HCT116 (cell line): ENCODE measurements around the gene PPEF1. TPM values are rescaled to one million over a fixed set of nuclear protein-coding genes. Genes with fewer than 3 reads are reported as not detected.

Experiments used
- ATAC-seq: fragments of 200-7000 bp; cut with Tn5 transposase; 2 replicates; pipeline ENCODE4 v1.9.1; 2020; ENCODE audit warnings: mild to moderate bottlenecking, moderate library complexity
- BruUV-seq: library from RNA; stranded (reverse); fragments of 400-500 nt; replicated peaks from 2 replicates; lab custom pipeline; 2021; lab: Mats Ljungman, UMichigan
- CTCF ChIA-PET: fragments of 300-600 bp; sonication (Branson Sonifier 250); formaldehyde crosslinking; loops from one replicate; lab custom pipeline; 2021; ENCODE audit warnings: antibody characterized with exemption; lab: Charles Lee
- POLR2A ChIA-PET: fragments of 300-600, 350-600 bp; sonication (Branson Sonifier 250); formaldehyde crosslinking; loops from one replicate; lab custom pipeline; 2021; ENCODE audit warnings: antibody characterized with exemption; lab: Charles Lee
- RAD21 ChIA-PET, 2 experiments: fragments of 300-600 bp; sonication (Branson Sonifier 250); formaldehyde crosslinking; loops; one replicate each; lab custom pipeline; 2023; ENCODE audit warnings: low total read pairs in 2 of 2; ENCODE audit not compliant: uncharacterized antibody in 2 of 2, unreplicated experiment in 2 of 2, low non-redundant PET in 1 of 2; lab: Charles Lee
- DNase-seq: peaks from one replicate; pipeline ENCODE4 v3.0.0-alpha.2; 2010; ENCODE audit warnings: low read depth, low spot score
- H2AFZ ChIP-seq: fragments of 200-600 bp; shearing (Covaris generic), sonication (generic); 2 replicates; pipeline ENCODE4 v1.6.1; 2017; ENCODE audit warnings: low read depth, mixed run types, mixed read lengths, antibody characterized with exemption, low read length; ENCODE audit not compliant: poor library complexity, severe bottlenecking
- H3K27ac ChIP-seq: 2 replicates; pipeline ENCODE4 v1.5.1; 2012; ENCODE audit warnings: low read depth, low read length
- H3K27me3 ChIP-seq: fragments of 200-600 bp; sonication (generic); 2 replicates; pipeline ENCODE4 v1.6.1; 2016; ENCODE audit warnings: mixed run types, low read length, mixed read lengths; ENCODE audit not compliant: insufficient read depth
- H3K36me3 ChIP-seq, 2 experiments: fragments of 200-500 bp in 1 of 2; fragments of 200-600 bp in 1 of 2; sonication (Bioruptor generic) in 1 of 2; sonication (generic) in 1 of 2; 2 replicates each; pipeline versions ENCODE4 v1.5.1 to v1.6.1; 2014 to 2016; ENCODE audit warnings: low read length in 2 of 2, inconsistent platforms in 1 of 2, mixed read lengths in 1 of 2, mixed run types in 1 of 2; ENCODE audit not compliant: insufficient read depth in 2 of 2, control insufficient read depth in 1 of 2
- H3K4me1 ChIP-seq, 2 experiments: fragments of 200-600 bp in 1 of 2; sonication (generic) in 1 of 2; 2 replicates each; pipeline versions ENCODE4 v1.5.1 to v1.6.1; 2012 to 2017; ENCODE audit warnings: low read length in 2 of 2, inconsistent platforms in 1 of 2, mild to moderate bottlenecking in 1 of 2, mixed read lengths in 1 of 2, mixed run types in 1 of 2, moderate library complexity in 1 of 2; ENCODE audit not compliant: insufficient read depth in 2 of 2, control insufficient read depth in 1 of 2
- H3K4me2 ChIP-seq: fragments of 200-600 bp; sonication (generic); 2 replicates; pipeline ENCODE4 v1.6.1; 2017; ENCODE audit warnings: mixed run types, low read length, mixed read lengths
- H3K4me3 ChIP-seq, 2 experiments: fragments of 200-600 bp in 1 of 2; sonication (generic) in 1 of 2; replicated peaks in 1 of 2; 2 replicates each; pipeline ENCODE4 v1.5.1; 2011 to 2016; ENCODE audit warnings: low read length in 2 of 2, control low read depth in 1 of 2, low read depth in 1 of 2, mild to moderate bottlenecking in 1 of 2, mixed read lengths in 1 of 2, mixed run types in 1 of 2
- H3K79me2 ChIP-seq: fragments of 200-600 bp; sonication (generic); 2 replicates; pipeline ENCODE4 v1.6.1; 2017; ENCODE audit warnings: mild to moderate bottlenecking, mixed run types, low read length, moderate library complexity, mixed read lengths; ENCODE audit not compliant: insufficient read depth
- H3K9ac ChIP-seq: fragments of 200-600 bp; sonication (generic); 2 replicates; pipeline ENCODE4 v1.6.1; 2016; ENCODE audit warnings: low read length, mixed read lengths
- H3K9me2 ChIP-seq: fragments of 200-600 bp; sonication (generic), shearing (Covaris generic); 2 replicates; pipeline ENCODE4 v1.6.1; 2017; ENCODE audit warnings: mixed run types, mild to moderate bottlenecking, moderate library complexity; ENCODE audit not compliant: insufficient read depth
- H3K9me3 ChIP-seq, 2 experiments: fragments of 200-500 bp in 1 of 2; fragments of 200-600 bp in 1 of 2; sonication (Bioruptor generic) in 1 of 2; sonication (generic) in 1 of 2; 2 replicates each; pipeline ENCODE4 v1.6.1; 2014 to 2017; ENCODE audit warnings: low read length in 2 of 2, mixed read lengths in 2 of 2, inconsistent platforms in 1 of 2, low read depth in 1 of 2, mild to moderate bottlenecking in 1 of 2, mixed run types in 1 of 2, moderate library complexity in 1 of 2; ENCODE audit not compliant: control insufficient read depth in 1 of 2, insufficient read depth in 1 of 2
- H4K20me1 ChIP-seq: fragments of 200-600 bp; sonication (generic), shearing (Covaris generic); 2 replicates; pipeline ENCODE4 v1.6.1; 2017; ENCODE audit warnings: mixed run types, mild to moderate bottlenecking, moderate library complexity; ENCODE audit not compliant: insufficient read depth
- CBX3 ChIP-seq: IDR thresholded peaks from 2 replicates; pipeline ENCODE4 v1.6.1; 2012; ENCODE audit warnings: low read depth
- CEBPB ChIP-seq: IDR thresholded peaks from 2 replicates; pipeline ENCODE4 v1.6.1; 2012; ENCODE audit warnings: low read depth
- EGR1 ChIP-seq: IDR thresholded peaks from 2 replicates; pipeline ENCODE4 v1.6.1; 2012; ENCODE audit warnings: low read depth
- EZH2 ChIP-seq: fragments of 200-600 bp; sonication (generic); IDR thresholded peaks from 2 replicates; pipeline ENCODE4 v1.6.1; 2017; ENCODE audit warnings: antibody characterized with exemption, mixed run types
- EZH2phosphoT487 ChIP-seq: fragments of 200-600 bp; IDR thresholded peaks from 2 replicates; pipeline ENCODE4 v1.6.1; 2018; ENCODE audit warnings: antibody characterized with exemption, borderline replicate concordance
- FOSL1 ChIP-seq: IDR thresholded peaks from 2 replicates; pipeline ENCODE4 v1.6.1; 2012; ENCODE audit warnings: low read depth
- JUND ChIP-seq: IDR thresholded peaks from 2 replicates; pipeline ENCODE4 v1.6.1; 2012
- POLR2A ChIP-seq: IDR thresholded peaks from 2 replicates; pipeline ENCODE4 v1.7.0; 2011; ENCODE audit warnings: borderline replicate concordance; ENCODE audit not compliant: insufficient read depth, insufficient read length; ENCODE audit errors: extremely low read depth
- POLR2AphosphoS5 ChIP-seq: IDR thresholded peaks from 2 replicates; pipeline ENCODE4 v1.6.1; 2011; ENCODE audit warnings: mild to moderate bottlenecking, low read depth, low read length, moderate library complexity
- SIN3A ChIP-seq: IDR thresholded peaks from 2 replicates; pipeline ENCODE4 v1.6.1; 2012; ENCODE audit warnings: low read depth
- SP1 ChIP-seq: IDR thresholded peaks from 2 replicates; pipeline ENCODE4 v1.6.1; 2012; ENCODE audit warnings: low read depth
- SRF ChIP-seq: IDR thresholded peaks from 2 replicates; pipeline ENCODE4 v1.6.1; 2012; ENCODE audit warnings: low read depth
- TCF7L2 ChIP-seq: IDR thresholded peaks from 2 replicates; pipeline ENCODE4 v1.7.0; 2011; ENCODE audit warnings: borderline replicate concordance, inconsistent platforms; ENCODE audit not compliant: insufficient read depth, insufficient read length; ENCODE audit errors: extremely low read depth
- YY1 ChIP-seq: IDR thresholded peaks from 2 replicates; pipeline ENCODE4 v1.6.1; 2011; ENCODE audit warnings: low read length, low read depth, moderate library complexity, mild to moderate bottlenecking; ENCODE audit not compliant: insufficient replicate concordance; ENCODE audit errors: extremely low read depth
- ZFX ChIP-seq: fragments of 450-650 bp; IDR thresholded peaks from 2 replicates; pipeline ENCODE4 v1.6.1; 2017
- intact Hi-C: fragments of 100-400 bp; cut with micrococcal nuclease; formaldehyde crosslinking; loops from 2 replicates; pipeline ENCODE4 v1.10.0; 2022
- total RNA-seq: library from RNA; stranded (reverse); gene quantifications from one replicate; pipeline ENCODE4 v1.2.1, GENCODE V29; 2021; ENCODE audit not compliant: unreplicated experiment
- TF ChIP-seq, protein P1 (sequence below): IDR thresholded peaks from 2 replicates; pipeline ENCODE4 v1.6.1; 2012
- TF ChIP-seq, protein P2 (sequence below), 3 experiments: fragments of 200-600 bp in 1 of 3; sonication (generic) in 1 of 3; IDR thresholded peaks in 2 of 3; conservative IDR thresholded peaks in 1 of 3; 2 replicates each; pipeline ENCODE4 v1.5.1; 2012 to 2017; ENCODE audit warnings: low read depth in 2 of 3, low read length in 2 of 3, antibody characterized with exemption in 1 of 3, borderline replicate concordance in 1 of 3, control low read depth in 1 of 3, mild to moderate bottlenecking in 1 of 3, mixed read lengths in 1 of 3, mixed run types in 1 of 3, moderate library complexity in 1 of 3; ENCODE audit not compliant: insufficient read depth in 1 of 3
- TF ChIP-seq, protein P3 (sequence below): IDR thresholded peaks from 2 replicates; pipeline ENCODE4 v1.6.1; 2012; ENCODE audit warnings: low read depth
- TF ChIP-seq, protein P4 (sequence below): IDR thresholded peaks from 2 replicates; pipeline ENCODE4 v1.6.1; 2012
- TF ChIP-seq, protein P5 (sequence below): IDR thresholded peaks from 2 replicates; pipeline ENCODE4 v1.6.1; 2011; ENCODE audit warnings: mild to moderate bottlenecking, low read length, moderate library complexity; ENCODE audit not compliant: insufficient replicate concordance; ENCODE audit errors: extremely low read depth

Gene PPEF1
- total RNA-seq, 1 experiment from 2014 or later, result not detected

DNA sequence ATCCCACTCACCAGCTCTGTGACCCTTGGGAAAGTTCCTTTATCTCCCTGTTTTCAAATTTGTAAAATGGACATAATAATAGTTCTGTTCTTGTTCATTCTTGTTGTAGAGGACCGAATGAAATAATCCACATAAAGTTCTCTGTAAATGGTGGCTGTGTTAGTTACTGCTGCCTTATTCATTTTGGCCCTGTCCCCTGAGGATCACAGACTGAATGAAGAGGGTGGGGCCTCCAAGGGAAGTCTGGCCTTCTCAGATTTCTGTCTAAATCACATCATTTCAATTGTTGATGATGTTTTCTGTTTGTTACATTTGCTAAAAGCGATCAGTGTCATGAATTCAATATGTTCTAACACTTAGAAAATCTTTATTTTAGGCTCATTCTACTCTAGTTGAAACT lies 117.9 kb downstream of the PPEF1 start:
- TF ChIP-seq CEBPB, result no peak
- TF ChIP-seq, protein P1, sequence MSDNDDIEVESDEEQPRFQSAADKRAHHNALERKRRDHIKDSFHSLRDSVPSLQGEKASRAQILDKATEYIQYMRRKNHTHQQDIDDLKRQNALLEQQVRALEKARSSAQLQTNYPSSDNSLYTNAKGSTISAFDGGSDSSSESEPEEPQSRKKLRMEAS, result no peak
- TF ChIP-seq JUND, result no peak
- no peak for TF ChIP-seq EZH2phosphoT487
- TF ChIP-seq POLR2A, result no peak
- TF ChIP-seq CBX3, result no peak
- TF ChIP-seq FOSL1, result no peak
- TF ChIP-seq TCF7L2, result no peak
- TF ChIP-seq SRF, result no peak
- TF ChIP-seq, protein P2, sequence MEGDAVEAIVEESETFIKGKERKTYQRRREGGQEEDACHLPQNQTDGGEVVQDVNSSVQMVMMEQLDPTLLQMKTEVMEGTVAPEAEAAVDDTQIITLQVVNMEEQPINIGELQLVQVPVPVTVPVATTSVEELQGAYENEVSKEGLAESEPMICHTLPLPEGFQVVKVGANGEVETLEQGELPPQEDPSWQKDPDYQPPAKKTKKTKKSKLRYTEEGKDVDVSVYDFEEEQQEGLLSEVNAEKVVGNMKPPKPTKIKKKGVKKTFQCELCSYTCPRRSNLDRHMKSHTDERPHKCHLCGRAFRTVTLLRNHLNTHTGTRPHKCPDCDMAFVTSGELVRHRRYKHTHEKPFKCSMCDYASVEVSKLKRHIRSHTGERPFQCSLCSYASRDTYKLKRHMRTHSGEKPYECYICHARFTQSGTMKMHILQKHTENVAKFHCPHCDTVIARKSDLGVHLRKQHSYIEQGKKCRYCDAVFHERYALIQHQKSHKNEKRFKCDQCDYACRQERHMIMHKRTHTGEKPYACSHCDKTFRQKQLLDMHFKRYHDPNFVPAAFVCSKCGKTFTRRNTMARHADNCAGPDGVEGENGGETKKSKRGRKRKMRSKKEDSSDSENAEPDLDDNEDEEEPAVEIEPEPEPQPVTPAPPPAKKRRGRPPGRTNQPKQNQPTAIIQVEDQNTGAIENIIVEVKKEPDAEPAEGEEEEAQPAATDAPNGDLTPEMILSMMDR (IDR thresholded peaks at IDR 0.05 in 2 of 3, conservative IDR thresholded peaks at IDR 0.05 in 1 of 3; ENCODE audit: borderline replicate concordance in 1 of 3, insufficient read depth in 1 of 3, low read depth in 2 of 3, low read length in 2 of 3), result no peak
- TF ChIP-seq EZH2, result no peak
- TF ChIP-seq, protein P3, sequence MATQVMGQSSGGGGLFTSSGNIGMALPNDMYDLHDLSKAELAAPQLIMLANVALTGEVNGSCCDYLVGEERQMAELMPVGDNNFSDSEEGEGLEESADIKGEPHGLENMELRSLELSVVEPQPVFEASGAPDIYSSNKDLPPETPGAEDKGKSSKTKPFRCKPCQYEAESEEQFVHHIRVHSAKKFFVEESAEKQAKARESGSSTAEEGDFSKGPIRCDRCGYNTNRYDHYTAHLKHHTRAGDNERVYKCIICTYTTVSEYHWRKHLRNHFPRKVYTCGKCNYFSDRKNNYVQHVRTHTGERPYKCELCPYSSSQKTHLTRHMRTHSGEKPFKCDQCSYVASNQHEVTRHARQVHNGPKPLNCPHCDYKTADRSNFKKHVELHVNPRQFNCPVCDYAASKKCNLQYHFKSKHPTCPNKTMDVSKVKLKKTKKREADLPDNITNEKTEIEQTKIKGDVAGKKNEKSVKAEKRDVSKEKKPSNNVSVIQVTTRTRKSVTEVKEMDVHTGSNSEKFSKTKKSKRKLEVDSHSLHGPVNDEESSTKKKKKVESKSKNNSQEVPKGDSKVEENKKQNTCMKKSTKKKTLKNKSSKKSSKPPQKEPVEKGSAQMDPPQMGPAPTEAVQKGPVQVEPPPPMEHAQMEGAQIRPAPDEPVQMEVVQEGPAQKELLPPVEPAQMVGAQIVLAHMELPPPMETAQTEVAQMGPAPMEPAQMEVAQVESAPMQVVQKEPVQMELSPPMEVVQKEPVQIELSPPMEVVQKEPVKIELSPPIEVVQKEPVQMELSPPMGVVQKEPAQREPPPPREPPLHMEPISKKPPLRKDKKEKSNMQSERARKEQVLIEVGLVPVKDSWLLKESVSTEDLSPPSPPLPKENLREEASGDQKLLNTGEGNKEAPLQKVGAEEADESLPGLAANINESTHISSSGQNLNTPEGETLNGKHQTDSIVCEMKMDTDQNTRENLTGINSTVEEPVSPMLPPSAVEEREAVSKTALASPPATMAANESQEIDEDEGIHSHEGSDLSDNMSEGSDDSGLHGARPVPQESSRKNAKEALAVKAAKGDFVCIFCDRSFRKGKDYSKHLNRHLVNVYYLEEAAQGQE, result no peak
- TF ChIP-seq POLR2AphosphoS5, result no peak
- TF ChIP-seq, protein P4, sequence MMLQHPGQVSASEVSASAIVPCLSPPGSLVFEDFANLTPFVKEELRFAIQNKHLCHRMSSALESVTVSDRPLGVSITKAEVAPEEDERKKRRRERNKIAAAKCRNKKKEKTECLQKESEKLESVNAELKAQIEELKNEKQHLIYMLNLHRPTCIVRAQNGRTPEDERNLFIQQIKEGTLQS, result no peak
- TF ChIP-seq EGR1, result no peak
- no peak for TF ChIP-seq SIN3A
- no peak for TF ChIP-seq SP1
- no peak for TF ChIP-seq ZFX
- TF ChIP-seq, protein P5, sequence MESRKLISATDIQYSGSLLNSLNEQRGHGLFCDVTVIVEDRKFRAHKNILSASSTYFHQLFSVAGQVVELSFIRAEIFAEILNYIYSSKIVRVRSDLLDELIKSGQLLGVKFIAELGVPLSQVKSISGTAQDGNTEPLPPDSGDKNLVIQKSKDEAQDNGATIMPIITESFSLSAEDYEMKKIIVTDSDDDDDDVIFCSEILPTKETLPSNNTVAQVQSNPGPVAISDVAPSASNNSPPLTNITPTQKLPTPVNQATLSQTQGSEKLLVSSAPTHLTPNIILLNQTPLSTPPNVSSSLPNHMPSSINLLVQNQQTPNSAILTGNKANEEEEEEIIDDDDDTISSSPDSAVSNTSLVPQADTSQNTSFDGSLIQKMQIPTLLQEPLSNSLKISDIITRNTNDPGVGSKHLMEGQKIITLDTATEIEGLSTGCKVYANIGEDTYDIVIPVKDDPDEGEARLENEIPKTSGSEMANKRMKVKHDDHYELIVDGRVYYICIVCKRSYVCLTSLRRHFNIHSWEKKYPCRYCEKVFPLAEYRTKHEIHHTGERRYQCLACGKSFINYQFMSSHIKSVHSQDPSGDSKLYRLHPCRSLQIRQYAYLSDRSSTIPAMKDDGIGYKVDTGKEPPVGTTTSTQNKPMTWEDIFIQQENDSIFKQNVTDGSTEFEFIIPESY, result no peak
- TF ChIP-seq YY1, result no peak
- no peak overlapping the region for H3K27ac ChIP-seq
- H3K4me2 ChIP-seq, result no peak overlapping the region
- no TSS peak for BruUV-seq
- no peaks in the 10 kb centered on the region for H3K4me1 ChIP-seq
- H4K20me1 ChIP-seq, result no peaks in the 10 kb centered on the region
- ChIA-PET RAD21 (no interaction called here), CTCF (no interaction called here), POLR2A (no interaction called here)
- H3K79me2 ChIP-seq, result no peaks in the 10 kb centered on the region
- H3K36me3 ChIP-seq, result no peaks in the 10 kb centered on the region
- H3K9me2 ChIP-seq, result no peaks in the 10 kb centered on the region
- intact Hi-C loops, result no loop called here
- ATAC-seq (no peak), DNase-seq (no peak)
- no peak overlapping the region for H2AFZ ChIP-seq
- H3K9me3 ChIP-seq, result no peaks in the 10 kb centered on the region
- no peak overlapping the region for H3K4me3 ChIP-seq
- no peak overlapping the region for H3K9ac ChIP-seq
- no peaks in the 10 kb centered on the region for H3K27me3 ChIP-seq
